KBM-7 (cell line): ENCODE results near the gene TOM1.

Source experiments
- DNase-seq: peaks from one replicate; pipeline ENCODE4 v3.0.0-alpha.2; 2015
- in situ Hi-C: fragments of 300-500 bp; cut with MboI; formaldehyde crosslinking; loops from 2 replicates; pipeline ENCODE4 v1.14.3; 2020; ENCODE audit warnings: low sequenced_read_pairs, low pct_unique_long_range_greater_than_20kb, mixed read lengths

The TOM1 gene

GRCh38 chr22:35341090-35341874, 41.6 kb downstream of the TOM1 start:
- no peak for DNase-seq
- in situ Hi-C loops: loop anchor here (10.0 kb wide), 1 partner anchor 244 kb away; no protein-coding TSS in a partner anchor

GRCh38 chr22:35342390-35342789, 42.7 kb downstream of the TOM1 start:
- DNase-seq: no peak
- in situ Hi-C loops: loop anchor here (10.0 kb wide), 1 partner anchor 242 kb away; no protein-coding TSS in a partner anchor

GRCh38 chr22:35343664-35344550, 44.2 kb downstream of the TOM1 start:
- DNase-seq: no peak
- in situ Hi-C loops: loop anchor here (10.0 kb wide), 1 partner anchor 241 kb away; no protein-coding TSS in a partner anchor

- DNase-seq: no peak
- in situ Hi-C loops: loop anchor here (10.0 kb wide), 1 partner anchor 240 kb away; no protein-coding TSS in a partner anchor
Measured at GRCh38 chr22:35344956-35345690, 45.4 kb downstream of the TOM1 start.

- no peak for DNase-seq
- in situ Hi-C loops: loop anchor here (10.0 kb wide), 1 partner anchor 239 kb away; no protein-coding TSS in a partner anchor
Measured at GRCh38 chr22:35345808-35346505, 46.3 kb downstream of the TOM1 start.

GRCh38 chr22:35346596-35347220, 47.0 kb downstream of the TOM1 start:
- in situ Hi-C loops: loop anchor here (10.0 kb wide), 1 partner anchor 238 kb away; no protein-coding TSS in a partner anchor
- no peak for DNase-seq

GRCh38 chr22:35347462-35347861, 47.8 kb downstream of the TOM1 start:
- no peak for DNase-seq
- in situ Hi-C loops: loop anchor here (10.0 kb wide), 1 partner anchor 237 kb away; no protein-coding TSS in a partner anchor

GRCh38 chr22:35348026-35348590, 48.4 kb downstream of the TOM1 start:
- in situ Hi-C loops: loop anchor here (10.0 kb wide), 1 partner anchor 237 kb away; no protein-coding TSS in a partner anchor
- DNase-seq: no peak

GRCh38 chr22:35348703-35349102, 49.0 kb downstream of the TOM1 start:
- DNase-seq: no peak
- in situ Hi-C loops: loop anchor here (10.0 kb wide), 1 partner anchor 236 kb away; no protein-coding TSS in a partner anchor

- in situ Hi-C loops: loop anchor here (10.0 kb wide), 1 partner anchor 235 kb away; no protein-coding TSS in a partner anchor
- DNase-seq: no peak
Measured at GRCh38 chr22:35349368-35349703, 49.6 kb downstream of the TOM1 start.

- DNase-seq: no peak
- in situ Hi-C loops: loop anchor here (10.0 kb wide), 1 partner anchor 235 kb away; no protein-coding TSS in a partner anchor
Measured at GRCh38 chr22:35349704-35350538, 50.2 kb downstream of the TOM1 start.

- in situ Hi-C loops: no loop called here
- DNase-seq: peak; percentile 88
Measured at GRCh38 chr22:35350539-35351503, 51.1 kb downstream of the TOM1 start.

- in situ Hi-C loops: no loop called here
- no peak for DNase-seq
Measured at GRCh38 chr22:35352214-35353111, 52.8 kb downstream of the TOM1 start.

- DNase-seq: no peak
- in situ Hi-C loops: no loop called here
Measured at GRCh38 chr22:35353318-35353717, 53.6 kb downstream of the TOM1 start.

GRCh38 chr22:35354068-35354467, 54.4 kb downstream of the TOM1 start:
- in situ Hi-C loops: no loop called here
- DNase-seq: no peak
